HPDE6-E6E7 (cell line): Measurements from ENCODE around the gene USP33.
A peak's percentile ranks its signal among the peaks of the same experiment; 100 is the strongest.
"Not testable (repeated sequence)": the region's sequence is repeated elsewhere in the genome, so short reads cannot be mapped to it uniquely, and the experiment has no call there.

Source experiments
- DNase-seq: peaks from one replicate; pipeline ENCODE4 v3.0.0; 2011; ENCODE audit warnings: missing footprints; ENCODE audit errors: extremely low spot score

The USP33 gene

GRCh38 chr1:77739235-77739634 lies 20.4 kb downstream of the USP33 start:
- no peak for DNase-seq

GRCh38 chr1:77732090-77732489 lies 27.6 kb downstream of the USP33 start:
- DNase-seq = no peak

DNA sequence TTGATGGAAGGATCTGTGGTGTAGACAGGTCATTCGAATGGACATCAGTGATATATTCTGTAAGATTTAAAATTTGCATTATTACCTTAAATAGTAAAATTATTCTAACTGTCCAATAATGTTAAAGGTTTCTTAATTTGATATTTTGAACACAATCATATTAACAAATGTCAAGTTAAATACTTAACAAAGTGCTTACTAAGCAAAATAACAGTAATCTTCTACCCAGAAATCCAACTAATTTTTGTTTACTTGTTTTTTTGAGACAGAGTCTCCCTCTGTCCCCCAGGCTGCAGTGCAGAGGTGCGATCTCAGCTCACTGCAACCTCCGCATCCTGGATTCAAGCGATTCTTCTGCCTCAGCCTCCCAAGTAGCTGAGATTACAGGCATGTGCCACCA lies 33.9 kb downstream of the USP33 start:
- no peak for DNase-seq

DNA sequence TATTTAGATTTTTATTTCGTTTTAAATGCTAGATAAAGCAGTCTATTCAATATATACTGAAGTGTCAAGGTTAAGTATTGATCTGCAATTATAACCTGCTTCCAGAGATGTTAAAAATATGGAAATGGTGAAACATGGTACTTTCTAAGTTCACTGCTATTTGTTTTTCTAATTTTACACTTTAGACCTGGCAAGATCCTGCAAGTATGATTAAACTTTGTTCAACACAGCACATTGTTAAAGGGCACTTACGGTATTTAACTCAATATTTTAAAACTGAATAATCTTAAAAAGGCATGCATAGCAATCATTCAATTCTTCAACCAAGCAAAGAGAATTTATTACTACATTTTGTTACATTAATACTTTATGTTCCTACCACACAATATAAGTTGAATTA lies 41.5 kb downstream of the USP33 start:
- no peak for DNase-seq

DNA sequence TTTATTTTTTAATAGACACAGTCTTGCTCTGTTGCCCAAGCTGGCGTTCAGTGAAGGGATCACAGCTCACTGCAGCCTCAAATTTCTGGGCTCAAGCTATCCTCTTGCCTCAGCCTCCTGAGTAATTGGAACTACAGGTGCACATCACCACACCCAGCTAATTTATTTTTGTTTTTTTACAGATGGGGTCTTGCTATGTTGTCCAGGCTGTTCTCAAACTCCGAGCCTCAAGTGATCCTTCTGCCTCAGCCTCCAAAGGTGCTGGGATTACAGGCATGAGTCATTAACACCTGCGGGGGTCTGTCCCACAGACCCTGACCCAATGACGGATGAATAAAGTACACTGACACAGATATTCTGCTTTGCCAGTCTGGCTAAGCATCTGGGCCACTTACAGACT lies 43.6 kb downstream of the USP33 start:
- DNase-seq = no peak

DNA sequence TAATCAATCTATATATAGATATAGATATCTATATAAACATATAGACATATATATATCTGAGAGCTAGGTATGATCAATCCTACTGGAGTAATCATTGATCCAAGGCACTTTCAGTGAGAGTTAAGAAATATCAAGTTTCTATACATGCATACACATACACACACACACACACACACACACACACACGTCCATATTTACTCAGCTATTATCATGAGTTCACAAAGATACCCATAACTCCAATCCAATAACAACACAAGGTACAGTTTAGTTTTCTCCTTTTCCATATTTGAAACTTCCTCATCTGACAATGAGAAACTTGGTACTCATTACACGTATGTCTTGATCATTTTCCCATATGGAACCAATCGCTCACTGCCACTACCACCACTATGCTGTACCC lies 49.9 kb downstream of the USP33 start:
- no peak for DNase-seq

DNA sequence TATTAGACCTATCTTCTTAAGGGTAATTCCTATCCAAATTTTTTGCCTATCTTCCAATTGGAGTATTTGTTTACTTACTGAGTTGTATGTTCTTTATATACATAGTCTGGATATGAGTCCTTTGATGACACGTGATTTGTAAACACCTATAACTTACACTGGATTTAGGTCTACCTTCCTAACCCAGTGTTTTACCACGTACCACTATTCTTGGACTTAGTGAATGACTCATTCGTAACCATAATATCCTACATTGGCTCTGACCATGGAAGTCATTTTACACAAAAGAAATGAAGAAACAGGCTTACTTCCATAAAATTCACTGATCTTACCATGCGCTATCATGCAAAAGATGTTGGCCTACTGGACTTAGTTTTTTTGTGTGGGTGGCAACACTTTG lies 53.3 kb downstream of the USP33 start:
- no peak for DNase-seq

DNA sequence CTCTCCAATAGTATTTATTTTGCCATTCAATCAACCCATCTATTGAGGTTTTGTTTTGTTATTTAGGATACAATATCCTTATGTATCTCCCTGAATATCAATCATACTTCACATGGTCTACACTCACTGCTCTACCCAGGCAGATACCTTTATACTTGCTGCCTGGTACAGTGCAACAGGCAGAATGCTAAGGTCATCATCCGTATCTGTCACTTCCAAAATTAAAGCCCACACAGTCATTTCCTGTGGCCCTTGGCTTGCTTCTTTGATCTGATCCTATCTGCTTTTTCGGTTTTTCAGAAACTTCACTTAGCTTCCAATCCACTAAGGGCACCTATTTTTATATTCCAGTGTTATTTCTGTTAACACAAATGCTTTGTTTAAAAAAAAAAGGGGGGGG lies 54.9 kb downstream of the USP33 start:
- DNase-seq = no peak

GRCh38 chr1:77699673-77700072 lies 60.0 kb downstream of the USP33 start:
- not testable (repeated sequence) for DNase-seq

DNA sequence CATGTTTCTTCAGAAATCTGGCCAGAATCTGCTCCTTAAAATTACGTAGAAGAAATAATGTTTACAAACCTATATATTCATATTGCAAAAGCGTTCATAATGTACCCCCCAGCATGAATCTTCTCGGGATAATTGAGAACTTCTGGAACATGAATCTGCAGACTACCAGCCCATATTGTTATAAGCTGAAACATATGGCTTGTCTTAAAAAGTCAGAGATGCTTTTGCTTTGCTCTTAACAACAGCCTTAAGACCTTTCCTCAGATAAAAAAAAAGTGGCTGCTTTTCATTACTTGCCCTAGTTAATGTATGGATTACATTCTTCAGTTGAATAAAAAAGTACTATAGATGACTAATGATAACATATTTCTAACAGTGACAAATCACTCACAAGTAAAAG lies 62.2 kb downstream of the USP33 start:
- no peak for DNase-seq

GRCh38 chr1:77688939-77689338 lies 70.7 kb downstream of the USP33 start:
- no peak for DNase-seq

- DNase-seq = no peak
These were observed 72.1 kb downstream of the USP33 start for GRCh38 chr1:77687519-77687906.

- no peak for DNase-seq
These were observed 72.7 kb downstream of the USP33 start for GRCh38 chr1:77686796-77687518.

DNA sequence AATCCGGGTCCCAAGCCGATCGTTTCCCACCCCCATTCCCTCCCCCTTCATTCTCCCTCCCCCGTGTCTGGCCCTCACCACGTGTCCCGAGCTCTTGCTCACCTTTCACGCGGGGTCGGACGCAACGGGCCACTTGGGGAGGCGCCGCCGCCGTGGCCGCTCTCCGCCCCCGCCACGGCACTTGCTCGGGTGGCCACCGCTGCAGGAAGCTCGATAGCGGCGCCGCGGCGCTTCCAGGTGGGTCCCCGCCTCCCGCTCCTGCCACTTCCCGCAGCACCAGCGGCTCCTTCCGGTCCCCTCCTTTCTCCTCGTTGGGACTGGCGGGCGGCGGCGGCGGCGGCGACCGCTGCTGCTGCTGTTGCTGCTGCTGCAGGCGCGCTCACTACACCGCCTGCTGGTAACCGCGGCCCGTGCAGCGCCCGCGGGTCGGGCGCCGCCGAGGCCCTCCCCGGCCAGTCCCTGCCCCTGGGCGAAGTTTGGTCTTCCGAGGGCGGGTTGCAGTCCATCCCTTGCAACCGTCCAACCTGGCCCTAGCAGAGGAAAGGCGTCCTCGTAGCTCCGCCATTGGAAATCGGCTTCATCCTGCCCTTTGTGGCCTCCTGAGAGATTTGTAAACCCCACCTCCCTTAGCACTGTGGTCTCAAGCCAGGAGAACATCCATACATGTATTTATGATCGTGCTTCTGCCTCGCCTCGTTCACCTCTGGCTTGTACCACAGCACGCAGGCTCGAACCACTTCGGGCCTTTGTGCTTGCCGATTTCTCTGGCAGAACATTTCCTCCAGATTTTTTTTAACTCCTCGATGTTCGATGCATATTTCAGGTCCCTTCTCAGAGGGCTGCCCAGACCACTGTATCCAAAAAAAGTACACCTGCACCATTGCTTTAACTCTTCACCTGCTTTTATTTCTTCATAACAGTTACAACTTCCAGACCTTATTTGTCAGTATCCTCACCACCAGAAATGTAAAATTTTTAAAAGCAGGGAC lies 76.2 kb downstream of the USP33 start:
- DNase-seq = peak; percentile 79

GRCh38 chr1:77682460-77683159 lies 77.0 kb downstream of the USP33 start, which contains the start of gene ZZZ3:
TSS of gene ZZZ3 (minus strand) at chr1:77682658. CDS start at chr1:77633354, 49,304 bp downstream.
- peak; percentile 71 for DNase-seq

DNA sequence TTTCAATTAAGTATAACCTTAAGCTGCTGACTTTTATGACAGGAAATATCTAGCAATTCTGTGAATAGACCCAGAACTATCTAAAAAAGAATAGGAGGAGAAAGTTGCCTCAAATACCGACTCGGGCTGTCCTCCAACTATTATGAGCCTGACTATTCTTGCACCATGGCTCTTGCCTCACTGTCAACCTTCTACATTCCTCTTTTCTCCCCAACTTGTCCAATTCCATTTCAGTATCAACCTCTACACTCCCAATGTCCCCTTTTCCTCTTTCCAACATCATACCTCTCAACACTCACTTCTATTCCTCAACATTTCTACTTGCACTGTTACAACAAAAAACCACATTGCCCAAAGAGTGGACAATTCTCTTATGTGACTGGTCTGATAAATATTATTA lies 79.5 kb downstream of the USP33 start:
- no peak for DNase-seq

GRCh38 chr1:77678660-77679610 lies 80.7 kb downstream of the USP33 start:
- no peak for DNase-seq

- not testable (repeated sequence) for DNase-seq
These were observed 84.8 kb downstream of the USP33 start for GRCh38 chr1:77674807-77675206.

DNA sequence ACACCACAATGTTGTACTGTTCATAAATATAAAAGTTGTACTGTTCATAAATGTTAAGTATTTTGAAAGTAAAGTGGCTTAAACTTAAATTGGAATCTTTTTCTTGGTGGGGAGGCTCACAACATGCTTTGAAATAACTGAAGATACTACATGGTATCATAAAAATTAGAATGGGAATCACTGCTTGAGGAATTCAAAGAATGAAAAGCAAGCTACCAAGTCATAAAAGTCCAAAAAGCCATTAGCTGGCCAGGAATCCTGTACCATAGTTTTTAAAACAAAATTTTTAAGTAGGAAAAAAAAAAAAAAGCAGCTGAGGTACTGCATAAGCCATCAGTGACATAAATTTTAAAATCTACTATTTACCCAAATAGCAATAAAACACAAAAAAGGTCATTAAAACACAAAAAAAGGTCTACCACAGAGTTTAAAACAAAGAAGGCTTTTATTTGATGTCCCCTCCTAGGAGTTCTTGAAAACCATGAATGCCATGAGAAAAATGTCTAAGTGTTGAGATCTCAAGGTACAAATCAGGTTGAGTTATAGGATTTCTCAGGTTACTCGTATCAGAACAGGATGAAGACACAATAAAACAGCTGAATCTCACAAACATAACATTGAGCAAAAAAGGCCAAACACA lies 85.8 kb downstream of the USP33 start:
- no peak for DNase-seq

- DNase-seq = no peak
These were observed 86.6 kb downstream of the USP33 start for GRCh38 chr1:77673030-77673429.

GRCh38 chr1:77672374-77672773 lies 87.3 kb downstream of the USP33 start:
- no peak for DNase-seq
